ENCODE measurements around the gene ELF3.

DNA sequence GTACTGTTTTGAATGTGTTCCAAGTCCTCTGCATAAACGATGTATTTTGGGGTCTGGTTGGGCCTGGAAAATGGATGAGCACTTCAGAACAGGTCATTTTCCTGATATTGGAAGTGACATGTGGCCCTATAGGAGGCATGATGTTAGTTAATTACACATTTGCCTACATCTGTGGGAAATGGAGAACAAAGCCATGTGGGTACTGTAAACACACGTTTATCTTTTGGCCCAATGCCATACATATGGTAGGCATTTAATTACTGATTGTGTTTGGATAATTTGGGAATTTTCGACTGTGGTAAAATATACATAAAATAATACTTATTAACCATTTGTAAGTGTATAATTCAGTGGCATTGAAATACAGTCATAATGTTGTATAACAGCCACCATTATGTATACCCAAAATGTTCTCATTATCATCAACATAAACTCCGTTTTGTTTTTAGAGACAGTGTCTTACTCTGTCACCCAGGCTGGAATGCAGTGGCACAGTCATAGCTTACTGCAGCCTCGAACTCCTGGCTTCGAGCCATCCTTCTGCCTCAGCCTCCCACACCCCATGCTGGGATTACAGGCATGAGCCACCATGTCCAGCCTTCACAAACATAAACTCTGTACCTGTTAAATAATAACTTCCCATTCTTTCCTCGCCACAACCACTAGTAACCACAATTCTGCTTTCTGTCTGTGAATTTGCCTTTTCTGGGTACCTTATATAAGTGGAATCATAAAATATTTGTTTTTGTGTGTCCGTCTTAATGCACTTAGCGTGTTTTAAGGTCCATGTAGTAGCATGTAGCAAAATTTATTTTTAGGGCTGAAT, 39.8 kb upstream of the ELF3 start:
- TF ChIP-seq, protein P1, sequence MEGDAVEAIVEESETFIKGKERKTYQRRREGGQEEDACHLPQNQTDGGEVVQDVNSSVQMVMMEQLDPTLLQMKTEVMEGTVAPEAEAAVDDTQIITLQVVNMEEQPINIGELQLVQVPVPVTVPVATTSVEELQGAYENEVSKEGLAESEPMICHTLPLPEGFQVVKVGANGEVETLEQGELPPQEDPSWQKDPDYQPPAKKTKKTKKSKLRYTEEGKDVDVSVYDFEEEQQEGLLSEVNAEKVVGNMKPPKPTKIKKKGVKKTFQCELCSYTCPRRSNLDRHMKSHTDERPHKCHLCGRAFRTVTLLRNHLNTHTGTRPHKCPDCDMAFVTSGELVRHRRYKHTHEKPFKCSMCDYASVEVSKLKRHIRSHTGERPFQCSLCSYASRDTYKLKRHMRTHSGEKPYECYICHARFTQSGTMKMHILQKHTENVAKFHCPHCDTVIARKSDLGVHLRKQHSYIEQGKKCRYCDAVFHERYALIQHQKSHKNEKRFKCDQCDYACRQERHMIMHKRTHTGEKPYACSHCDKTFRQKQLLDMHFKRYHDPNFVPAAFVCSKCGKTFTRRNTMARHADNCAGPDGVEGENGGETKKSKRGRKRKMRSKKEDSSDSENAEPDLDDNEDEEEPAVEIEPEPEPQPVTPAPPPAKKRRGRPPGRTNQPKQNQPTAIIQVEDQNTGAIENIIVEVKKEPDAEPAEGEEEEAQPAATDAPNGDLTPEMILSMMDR (IDR thresholded peaks at IDR 0.05): no peak
- no peak for TF ChIP-seq POLR2A (IDR thresholded peaks at IDR 0.05)

Measured in Peyer's patch (tissue), 4 donors.